ENCODE measurements around the gene C1orf87.

- TF ChIP-seq CTCF (IDR thresholded peaks at IDR 0.05; ENCODE audit: low read length) (peak; percentile 97), EZH2 (optimal IDR thresholded peaks at IDR 0.05; ENCODE audit: low read depth, low read length) (no peak), EZH2phosphoT487 (IDR thresholded peaks at IDR 0.05; ENCODE audit: low read length) (no peak)
These were observed 102.1 kb downstream of the C1orf87 start for GRCh38 chr1:59971464-59971911.
